PFSK-1 (cell line): ENCODE results near the gene ADCY7.

Experiments used
- FOXP2 ChIP-seq: optimal IDR thresholded peaks from 2 replicates; pipeline ENCODE3; 2011; ENCODE audit warnings: borderline replicate concordance, control low read depth, inconsistent platforms; ENCODE audit not compliant: insufficient read depth; ENCODE audit errors: extremely low read length, extremely low read depth
- POLR2AphosphoS5 ChIP-seq: IDR thresholded peaks from 2 replicates; pipeline ENCODE4 v1.6.1; 2012; ENCODE audit warnings: low read depth, mild to moderate bottlenecking, control low read depth, low read length, moderate library complexity
- SIN3A ChIP-seq: IDR thresholded peaks from 2 replicates; pipeline ENCODE4 v1.6.1; 2012; ENCODE audit warnings: mild to moderate bottlenecking, low read length, moderate library complexity, borderline replicate concordance; ENCODE audit not compliant: insufficient read depth
- TAF1 ChIP-seq: IDR thresholded peaks from 2 replicates; pipeline ENCODE4 v1.6.1; 2012; ENCODE audit warnings: low read length, control low read depth, borderline replicate concordance; ENCODE audit not compliant: insufficient read depth
- TF ChIP-seq, protein P1 (sequence below), 2 experiments: IDR thresholded peaks; 2 replicates each; pipeline versions ENCODE4 v1.6.1 to v1.8.0; 2011 to 2012; ENCODE audit warnings: low read depth in 2 of 2, low read length in 2 of 2, control low read depth in 1 of 2, inconsistent platforms in 1 of 2, mild to moderate bottlenecking in 1 of 2, moderate library complexity in 1 of 2; ENCODE audit not compliant: insufficient read depth in 1 of 2

Gene ADCY7

GRCh38 chr16:50295541-50296132, 29.3 kb downstream of the ADCY7 start:
- TF ChIP-seq POLR2AphosphoS5 (no peak), TAF1 (no peak), SIN3A (no peak), FOXP2 (no peak)
- TF ChIP-seq, protein P1, sequence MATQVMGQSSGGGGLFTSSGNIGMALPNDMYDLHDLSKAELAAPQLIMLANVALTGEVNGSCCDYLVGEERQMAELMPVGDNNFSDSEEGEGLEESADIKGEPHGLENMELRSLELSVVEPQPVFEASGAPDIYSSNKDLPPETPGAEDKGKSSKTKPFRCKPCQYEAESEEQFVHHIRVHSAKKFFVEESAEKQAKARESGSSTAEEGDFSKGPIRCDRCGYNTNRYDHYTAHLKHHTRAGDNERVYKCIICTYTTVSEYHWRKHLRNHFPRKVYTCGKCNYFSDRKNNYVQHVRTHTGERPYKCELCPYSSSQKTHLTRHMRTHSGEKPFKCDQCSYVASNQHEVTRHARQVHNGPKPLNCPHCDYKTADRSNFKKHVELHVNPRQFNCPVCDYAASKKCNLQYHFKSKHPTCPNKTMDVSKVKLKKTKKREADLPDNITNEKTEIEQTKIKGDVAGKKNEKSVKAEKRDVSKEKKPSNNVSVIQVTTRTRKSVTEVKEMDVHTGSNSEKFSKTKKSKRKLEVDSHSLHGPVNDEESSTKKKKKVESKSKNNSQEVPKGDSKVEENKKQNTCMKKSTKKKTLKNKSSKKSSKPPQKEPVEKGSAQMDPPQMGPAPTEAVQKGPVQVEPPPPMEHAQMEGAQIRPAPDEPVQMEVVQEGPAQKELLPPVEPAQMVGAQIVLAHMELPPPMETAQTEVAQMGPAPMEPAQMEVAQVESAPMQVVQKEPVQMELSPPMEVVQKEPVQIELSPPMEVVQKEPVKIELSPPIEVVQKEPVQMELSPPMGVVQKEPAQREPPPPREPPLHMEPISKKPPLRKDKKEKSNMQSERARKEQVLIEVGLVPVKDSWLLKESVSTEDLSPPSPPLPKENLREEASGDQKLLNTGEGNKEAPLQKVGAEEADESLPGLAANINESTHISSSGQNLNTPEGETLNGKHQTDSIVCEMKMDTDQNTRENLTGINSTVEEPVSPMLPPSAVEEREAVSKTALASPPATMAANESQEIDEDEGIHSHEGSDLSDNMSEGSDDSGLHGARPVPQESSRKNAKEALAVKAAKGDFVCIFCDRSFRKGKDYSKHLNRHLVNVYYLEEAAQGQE (IDR thresholded peaks at IDR 0.05; ENCODE audit: insufficient read depth in 1 of 2, low read depth in 2 of 2, low read length in 2 of 2) = no peak

DNA sequence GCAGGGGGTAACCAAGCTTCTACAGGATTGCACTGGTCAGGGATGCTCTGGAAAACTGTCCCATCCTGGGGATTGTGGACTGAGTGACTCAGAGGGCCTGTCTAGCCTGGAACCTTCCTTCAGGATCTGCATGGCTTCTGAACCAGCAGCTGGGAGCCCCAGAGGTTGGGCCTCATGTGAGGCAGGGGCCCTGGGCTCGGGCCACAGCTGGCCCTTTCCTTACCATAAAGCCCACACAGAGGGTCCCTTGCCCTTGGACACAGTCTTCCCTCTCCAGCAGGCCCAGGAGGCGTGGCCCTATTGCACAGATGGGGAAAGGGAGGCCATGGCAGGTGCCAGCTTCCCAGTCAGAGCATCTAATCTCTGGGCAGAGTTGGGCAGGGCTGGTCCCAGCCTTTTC, 30.5 kb downstream of the ADCY7 start:
- no peak for TF ChIP-seq POLR2AphosphoS5
- TF ChIP-seq, protein P1 (IDR thresholded peaks at IDR 0.05; ENCODE audit: insufficient read depth in 1 of 2, low read depth in 2 of 2, low read length in 2 of 2) = no peak
- TF ChIP-seq FOXP2 = no peak
- no peak for TF ChIP-seq SIN3A
- TF ChIP-seq TAF1 = no peak

DNA sequence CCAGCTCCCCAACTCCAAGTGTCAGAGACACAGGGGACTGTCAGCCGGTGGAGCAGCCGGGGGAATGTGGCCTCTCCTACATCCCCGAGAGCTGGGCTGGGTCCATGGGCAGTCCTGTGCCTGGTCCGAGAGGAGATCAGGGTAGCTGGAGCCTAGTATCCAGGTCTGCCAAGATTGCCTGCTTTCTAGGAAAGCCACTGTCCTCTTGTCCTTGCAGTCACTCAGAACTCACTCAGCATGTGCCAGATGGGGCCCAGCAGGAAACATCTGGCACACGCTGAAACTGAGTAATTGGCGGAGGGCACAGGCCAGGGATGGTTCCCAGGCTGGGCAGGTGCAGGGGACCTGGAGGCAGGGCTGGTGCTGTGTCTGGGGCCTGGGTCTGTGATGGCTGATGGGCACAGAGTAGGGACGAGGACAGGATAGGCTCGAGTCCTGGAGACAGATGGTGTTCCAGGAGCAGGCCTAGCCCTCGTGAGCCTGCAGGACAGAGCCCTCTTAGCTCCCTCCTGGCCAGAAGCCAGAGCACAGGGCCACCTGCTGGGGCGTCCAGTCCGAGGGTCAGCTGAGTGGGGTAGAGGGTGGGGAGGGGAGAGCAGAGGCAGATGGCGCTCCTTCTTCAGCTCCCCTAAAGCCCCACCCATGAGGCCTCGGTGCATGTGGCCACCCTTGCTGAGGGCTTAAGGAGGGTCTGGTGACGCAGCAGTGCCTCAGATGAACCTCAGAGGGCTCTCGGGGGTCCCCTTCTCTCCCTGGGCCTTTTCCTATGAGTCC, 31.1 kb downstream of the ADCY7 start:
- TF ChIP-seq FOXP2 (no peak), TAF1 (no peak), POLR2AphosphoS5 (no peak), SIN3A (no peak)
- TF ChIP-seq, protein P1 (IDR thresholded peaks at IDR 0.05; ENCODE audit: insufficient read depth in 1 of 2, low read depth in 2 of 2, low read length in 2 of 2) = no peak

GRCh38 chr16:50298075-50298460, 31.7 kb downstream of the ADCY7 start:
- TF ChIP-seq, protein P1 (IDR thresholded peaks at IDR 0.05; ENCODE audit: insufficient read depth in 1 of 2, low read depth in 2 of 2, low read length in 2 of 2) = no peak
- TF ChIP-seq FOXP2 (no peak), SIN3A (no peak)
